Testis (tissue), 3 donors: Measurements from ENCODE around the gene CCNE1. TPM values are rescaled to one million over a fixed set of nuclear protein-coding genes. Genes with fewer than 3 reads are reported as not detected.

ENCODE experiments used
- DNase-seq: peaks from one replicate; pipeline ENCODE4 v3.0.0-alpha.2; 2019
- H3K27ac ChIP-seq, 2 donors: fragments of 200-600 bp; sonication (generic); one replicate each; pipeline ENCODE4 v1.5.1; 2019
- H3K27me3 ChIP-seq: fragments of 200-600 bp; sonication (generic); one replicate; pipeline ENCODE4 v1.5.1; 2019
- H3K36me3 ChIP-seq: fragments of 200-600 bp; sonication (generic); one replicate; pipeline ENCODE4 v1.5.1; 2017; ENCODE audit warnings: low read depth; ENCODE audit errors: missing control alignments
- H3K4me1 ChIP-seq: fragments of 200-600 bp; sonication (generic); one replicate; pipeline ENCODE4 v1.5.1; 2019
- H3K4me3 ChIP-seq, 2 donors: fragments of 200-600 bp; sonication (generic); one replicate each; pipeline ENCODE4 v1.5.1; 2017 to 2019
- H3K9me3 ChIP-seq: fragments of 200-600 bp; sonication (generic); one replicate; pipeline ENCODE4 v1.5.1; 2017
- POLR2A ChIP-seq: fragments of 450-650 bp; IDR thresholded peaks from one replicate; pipeline ENCODE4 v1.6.1; 2017; ENCODE audit warnings: antibody characterized with exemption, mild to moderate bottlenecking, moderate library complexity
- WGBS, 2 donors: methylation state at CpG; one replicate each; pipeline ENCODE4 v1.1.5; 2018; 5-methylcytosine and 5-hydroxymethylcytosine counted together
- intact Hi-C: fragments of 100-400 bp; cut with DNase I; formaldehyde crosslinking; loops from one replicate; pipeline ENCODE4 v1.15.1; 2023; ENCODE audit warnings: low total_unique reads
- polyA plus RNA-seq: library from polyadenylated mRNA; stranded (reverse); fragments of 350-450 nt; fragmentation: Illumina TruSeq; extraction: RNeasy Lipid Tissue Mini Kit (QIAGEN cat#74804); gene quantifications from one replicate; pipeline ENCODE4 v1.2.3, GENCODE V29; 2014; ENCODE audit warnings: low read depth, low replicate concordance; ENCODE audit not compliant: insufficient read depth
- total RNA-seq, 2 donors: library from RNA; depleted of rRNA; stranded (reverse); fragments of >200 nt; gene quantifications; one replicate each; pipeline ENCODE4 v1.2.3, GENCODE V29; 2016
- TF ChIP-seq, protein P1 (sequence below), 3 experiments: fragments of 450-650 bp in 2 of 3; fragments of 200-600 bp in 1 of 3; sonication (generic) in 1 of 3; IDR thresholded peaks; one replicate each; pipeline ENCODE4 v1.5.1; 2016 to 2019; ENCODE audit warnings: antibody characterized with exemption in 3 of 3, mild to moderate bottlenecking in 2 of 3, moderate library complexity in 1 of 3

CCNE1 gene
- total and polyA plus RNA-seq, 3 donors from 2014 or later: 16.3 to 32.2 (median 17.6) TPM

- intact Hi-C loops: no loop called here
- 90 to 96% methylated on average over 7 to 12 of the region's 12 CpGs for WGBS, 2 donors
- no peak overlapping the region for H3K27ac ChIP-seq
- H3K4me3 ChIP-seq: no peak overlapping the region
- no peaks in the 10 kb centered on the region for H3K36me3 ChIP-seq
- no peak for DNase-seq
- H3K27me3 ChIP-seq: no peaks in the 10 kb centered on the region
- no peaks in the 10 kb centered on the region for H3K9me3 ChIP-seq
- H3K4me1 ChIP-seq: no peaks in the 10 kb centered on the region
- TF ChIP-seq, protein P1, sequence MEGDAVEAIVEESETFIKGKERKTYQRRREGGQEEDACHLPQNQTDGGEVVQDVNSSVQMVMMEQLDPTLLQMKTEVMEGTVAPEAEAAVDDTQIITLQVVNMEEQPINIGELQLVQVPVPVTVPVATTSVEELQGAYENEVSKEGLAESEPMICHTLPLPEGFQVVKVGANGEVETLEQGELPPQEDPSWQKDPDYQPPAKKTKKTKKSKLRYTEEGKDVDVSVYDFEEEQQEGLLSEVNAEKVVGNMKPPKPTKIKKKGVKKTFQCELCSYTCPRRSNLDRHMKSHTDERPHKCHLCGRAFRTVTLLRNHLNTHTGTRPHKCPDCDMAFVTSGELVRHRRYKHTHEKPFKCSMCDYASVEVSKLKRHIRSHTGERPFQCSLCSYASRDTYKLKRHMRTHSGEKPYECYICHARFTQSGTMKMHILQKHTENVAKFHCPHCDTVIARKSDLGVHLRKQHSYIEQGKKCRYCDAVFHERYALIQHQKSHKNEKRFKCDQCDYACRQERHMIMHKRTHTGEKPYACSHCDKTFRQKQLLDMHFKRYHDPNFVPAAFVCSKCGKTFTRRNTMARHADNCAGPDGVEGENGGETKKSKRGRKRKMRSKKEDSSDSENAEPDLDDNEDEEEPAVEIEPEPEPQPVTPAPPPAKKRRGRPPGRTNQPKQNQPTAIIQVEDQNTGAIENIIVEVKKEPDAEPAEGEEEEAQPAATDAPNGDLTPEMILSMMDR (IDR thresholded peaks at IDR 0.05): no peak
- TF ChIP-seq POLR2A: no peak
Measured at GRCh38 chr19:29783627-29784190, 28.1 kb upstream of the CCNE1 start.

DNA sequence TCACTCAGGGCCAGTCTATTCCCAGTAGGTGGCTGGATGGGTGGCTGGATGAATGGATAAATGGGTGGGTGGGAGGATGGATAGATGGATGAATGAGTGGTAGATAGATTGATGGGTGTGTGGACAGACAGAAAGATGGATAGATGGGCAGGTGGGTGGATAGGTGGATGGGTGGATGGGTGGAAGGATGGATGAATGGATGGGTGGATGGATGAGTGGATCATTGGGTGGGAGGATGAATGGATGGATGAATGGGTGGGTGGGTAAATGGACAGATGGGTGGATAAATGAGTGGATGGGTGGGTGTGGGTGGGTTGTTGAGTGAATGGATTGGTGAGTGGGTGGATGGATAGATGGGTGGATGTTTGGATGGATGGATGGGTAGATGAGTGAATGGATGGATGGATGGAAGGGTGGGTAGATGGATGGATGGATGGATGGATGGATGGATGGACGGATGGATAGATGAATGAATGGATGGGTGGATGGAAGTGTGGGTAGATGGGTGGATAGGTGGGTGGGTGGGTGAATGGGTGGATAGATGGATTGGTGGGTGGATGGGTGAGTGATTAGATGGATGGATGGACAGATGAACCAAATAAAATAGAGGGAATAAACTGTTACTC lies 27.1 kb upstream of the CCNE1 start:
- intact Hi-C loops: no loop called here
- H3K9me3 ChIP-seq: no peaks in the 10 kb centered on the region
- TF ChIP-seq POLR2A: no peak
- TF ChIP-seq, protein P1 (IDR thresholded peaks at IDR 0.05): no peak
- DNase-seq: no peak
- H3K27ac ChIP-seq: no peak overlapping the region
- H3K4me1 ChIP-seq: no peaks in the 10 kb centered on the region
- no peak overlapping the region for H3K4me3 ChIP-seq
- WGBS, 2 donors: 48 to 79% methylated on average over 1 of the region's 1 CpG
- no peaks in the 10 kb centered on the region for H3K36me3 ChIP-seq
- H3K27me3 ChIP-seq: no peaks in the 10 kb centered on the region

GRCh38 chr19:29785360-29785759 lies 26.4 kb upstream of the CCNE1 start:
- intact Hi-C loops: no loop called here
- TF ChIP-seq, protein P1 (IDR thresholded peaks at IDR 0.05): no peak
- no peak for TF ChIP-seq POLR2A
- no peaks in the 10 kb centered on the region for H3K27me3 ChIP-seq
- DNase-seq: no peak
- no peaks in the 10 kb centered on the region for H3K4me1 ChIP-seq
- no peaks in the 10 kb centered on the region for H3K36me3 ChIP-seq
- H3K4me3 ChIP-seq: no peak overlapping the region
- no peak overlapping the region for H3K27ac ChIP-seq
- H3K9me3 ChIP-seq: no peaks in the 10 kb centered on the region
- WGBS, 2 donors: 87 to 99% methylated on average over 5 of the region's 5 CpGs

GRCh38 chr19:29785955-29786589 lies 25.7 kb upstream of the CCNE1 start:
- H3K9me3 ChIP-seq: no peaks in the 10 kb centered on the region
- DNase-seq: no peak
- H3K36me3 ChIP-seq: no peaks in the 10 kb centered on the region
- intact Hi-C loops: no loop called here
- no peaks in the 10 kb centered on the region for H3K27me3 ChIP-seq
- 65 to 70% methylated on average over 4 to 5 of the region's 5 CpGs for WGBS, 2 donors
- no peak overlapping the region for H3K27ac ChIP-seq
- H3K4me1 ChIP-seq: no peaks in the 10 kb centered on the region
- TF ChIP-seq, protein P1 (IDR thresholded peaks at IDR 0.05): no peak
- TF ChIP-seq POLR2A: no peak
- no peak overlapping the region for H3K4me3 ChIP-seq
